ENCODE measurements around the gene SCG2.
"Not testable (repeated sequence)": the region's sequence is repeated elsewhere in the genome, so short reads cannot be mapped to it uniquely, and the experiment has no call there.

The SCG2 gene

GRCh38 chr2:223612501-223612900 is 10.3 kb upstream of the SCG2 start:
- no peak for DNase-seq

DNA sequence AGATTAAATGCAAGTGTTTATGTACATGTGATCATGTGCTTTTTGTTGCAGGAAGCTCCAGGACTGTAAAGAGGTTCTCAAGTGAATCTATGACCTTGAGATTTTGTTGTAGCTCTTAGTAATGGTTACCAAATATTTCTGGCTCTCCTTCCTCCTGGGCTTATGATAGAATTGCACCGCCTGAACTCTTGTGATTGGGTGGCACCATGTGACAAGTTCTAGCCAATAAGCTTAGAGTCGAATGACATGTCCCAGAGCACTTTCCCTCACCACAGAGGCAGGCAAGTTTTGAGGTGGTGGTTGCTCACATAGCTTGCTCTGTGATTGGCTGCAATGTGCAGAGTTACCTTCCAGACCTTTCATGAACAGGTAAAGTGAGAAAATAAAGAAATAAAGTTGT is 8.9 kb upstream of the SCG2 start:
- no peak for DNase-seq

DNA sequence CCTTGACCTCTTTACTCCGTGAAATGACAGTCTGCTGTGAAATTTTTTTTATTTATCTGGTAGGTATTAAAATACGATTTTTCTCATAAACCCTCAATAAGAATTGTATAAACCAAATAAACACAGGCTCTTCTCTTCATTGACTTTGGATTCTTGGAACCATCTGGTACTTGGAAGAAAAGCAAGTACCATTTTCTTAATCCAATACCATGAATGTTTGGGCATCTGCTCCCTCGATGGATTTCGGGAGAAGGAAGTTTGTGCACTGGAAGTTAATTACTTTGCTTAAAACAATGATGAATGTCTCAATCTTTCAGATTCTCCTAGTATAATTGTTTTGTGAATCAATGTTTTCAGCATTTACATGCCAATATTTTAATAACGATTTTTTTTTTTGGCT is 5.3 kb upstream of the SCG2 start:
- DNase-seq, result no peak

DNA sequence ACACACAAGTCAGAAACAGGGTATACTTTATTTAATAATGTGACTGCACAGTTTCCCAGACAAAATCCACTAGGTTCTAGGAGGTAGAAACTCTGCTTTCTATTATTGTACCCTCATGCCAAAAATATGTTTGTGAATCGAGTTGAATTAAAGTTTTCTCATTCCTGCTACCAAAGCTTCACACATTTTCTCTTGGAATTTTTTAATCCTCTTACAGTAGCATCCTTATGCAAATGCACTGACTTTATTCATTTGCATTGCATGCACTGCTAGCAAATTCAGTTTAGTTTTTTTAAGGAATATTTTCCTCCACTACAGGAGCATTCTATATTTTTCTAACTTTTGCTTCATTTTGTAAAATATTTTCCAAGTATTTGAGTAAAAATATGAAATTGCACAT is 4.8 kb upstream of the SCG2 start:
- DNase-seq, result no peak

DNA sequence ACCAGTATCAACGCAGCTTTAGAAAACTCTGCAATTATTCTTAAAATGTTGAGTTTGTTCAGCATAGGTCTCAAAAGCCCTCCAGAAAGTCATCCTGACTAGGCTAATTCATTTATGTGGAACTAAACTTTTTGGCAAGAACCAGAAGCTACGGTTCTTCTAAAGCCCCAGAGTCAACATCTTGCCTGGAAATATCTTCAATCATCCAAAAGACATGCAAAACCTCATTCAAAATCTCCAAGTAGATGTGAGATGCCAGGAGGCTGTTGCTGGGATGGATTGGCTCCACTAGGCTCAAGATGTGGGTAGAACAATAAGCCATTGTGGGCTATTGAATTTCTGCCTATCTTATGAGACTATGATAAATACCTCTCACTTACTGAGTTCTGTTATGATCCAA is 2.1 kb upstream of the SCG2 start:
- DNase-seq, result no peak

DNA sequence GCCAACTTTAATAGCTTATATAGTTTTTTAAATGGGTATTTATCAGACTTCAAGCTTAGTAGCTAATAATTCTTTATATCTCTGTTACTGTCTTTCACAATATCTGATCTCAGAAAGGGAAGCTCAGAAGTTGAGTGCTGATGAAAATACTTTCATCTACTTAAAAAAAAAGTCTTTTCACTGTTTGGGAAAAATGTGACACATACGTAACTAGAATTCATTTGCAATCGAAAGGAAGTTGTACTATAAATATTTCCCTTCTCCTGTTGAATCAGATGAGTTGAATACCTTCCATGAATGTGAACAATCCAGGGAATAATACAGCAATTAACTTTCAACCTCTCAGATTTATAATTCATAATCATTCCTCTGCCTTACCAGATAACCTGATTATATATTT is 811 bp upstream of the SCG2 start:
- no peak for DNase-seq

DNA sequence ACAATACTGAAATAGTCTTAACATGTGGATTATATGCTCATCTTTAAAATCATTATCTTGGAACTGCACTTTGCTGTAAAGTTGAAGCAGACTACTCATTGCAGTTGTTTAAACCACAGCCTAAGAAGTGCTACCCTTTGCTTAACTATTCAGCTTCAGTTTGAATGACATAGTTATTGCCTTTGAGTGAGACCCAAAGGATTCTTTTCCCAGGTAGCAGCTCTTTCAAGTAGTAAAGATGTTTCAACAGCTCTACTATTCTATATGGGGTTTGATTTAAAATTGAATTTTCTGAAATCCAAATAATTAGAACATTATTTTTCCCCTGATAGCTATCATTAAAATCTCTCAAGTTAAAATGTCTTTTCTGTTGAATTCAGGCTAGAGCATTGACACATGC is 1.1 kb downstream of the SCG2 start:
- DNase-seq, result no peak

- DNase-seq, result no peak
Measured at GRCh38 chr2:223599640-223600380, 2.4 kb downstream of the SCG2 start.

DNA sequence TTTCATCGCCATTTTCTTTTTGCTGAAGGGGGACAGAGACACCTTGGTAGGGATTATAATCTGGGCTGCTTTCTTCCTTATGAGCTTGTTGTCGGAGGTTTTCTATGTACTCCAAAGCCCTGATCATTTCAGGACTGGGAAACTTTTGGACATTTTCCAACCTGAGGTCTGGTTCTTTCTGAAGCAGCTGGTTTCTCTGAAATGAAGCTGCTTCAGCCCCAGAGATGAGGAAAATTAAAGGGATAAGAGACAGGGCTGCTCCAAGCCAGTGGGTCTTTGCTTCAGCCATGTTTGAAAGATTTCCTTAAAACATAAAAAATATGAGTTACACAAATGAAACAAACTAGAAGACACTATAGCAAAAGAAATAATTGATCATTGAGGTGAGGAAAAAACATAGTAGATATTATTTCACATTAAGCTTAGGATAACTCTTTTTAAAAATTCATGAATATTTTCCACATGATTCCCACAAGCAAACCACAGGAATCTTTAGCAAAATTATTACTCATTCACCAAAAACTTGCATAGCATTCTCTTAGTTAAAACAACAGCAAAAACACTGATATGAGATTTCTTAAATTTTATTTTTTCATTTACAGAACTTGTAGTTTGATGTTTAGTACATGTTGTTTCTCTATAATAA is 3.0 kb downstream of the SCG2 start:
- no peak for DNase-seq

- DNase-seq, result no peak
Measured at GRCh38 chr2:223597076-223597475, 5.1 kb downstream of the SCG2 start.

DNA sequence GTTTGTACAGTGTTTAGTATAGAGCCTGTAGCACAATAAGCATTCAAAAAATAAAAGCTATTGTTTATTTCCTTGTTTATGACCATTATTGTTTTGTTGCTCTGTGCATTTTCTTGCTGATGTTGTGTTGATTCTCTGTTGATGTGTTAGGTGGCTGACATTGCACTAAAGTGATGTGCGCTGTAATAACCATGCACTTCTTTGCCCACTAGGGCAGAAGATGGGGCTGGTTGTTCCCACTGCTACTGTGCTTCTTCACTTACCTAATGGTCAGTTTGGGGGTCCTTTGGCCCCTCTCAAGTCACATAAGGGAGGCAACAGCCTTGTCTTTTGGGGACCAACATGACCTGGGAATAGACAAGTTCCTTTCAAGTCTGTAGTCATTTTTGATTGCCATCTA is 6.0 kb downstream of the SCG2 start:
- DNase-seq, result no peak

- no peak for DNase-seq
Measured at GRCh38 chr2:223594831-223595230, 7.3 kb downstream of the SCG2 start.

DNA sequence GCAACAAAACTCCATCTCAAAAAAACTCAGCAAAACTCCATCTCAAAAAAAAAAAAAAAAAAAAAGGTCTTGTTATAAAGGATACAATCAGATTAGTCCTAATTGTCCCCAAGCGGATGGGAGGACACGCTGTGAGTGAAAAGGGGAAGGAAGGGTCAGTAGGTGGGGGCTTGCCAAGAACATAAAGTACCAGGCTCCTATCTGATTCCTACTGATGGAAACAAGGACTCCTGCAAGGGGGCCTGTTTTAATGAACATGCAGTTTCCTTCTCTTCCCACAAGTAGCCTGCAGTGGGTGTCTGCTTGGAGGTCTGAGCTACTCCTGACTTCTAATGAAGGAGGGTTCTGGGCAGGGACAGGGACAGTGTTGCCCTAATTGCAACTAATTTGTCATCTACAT is 7.9 kb downstream of the SCG2 start:
- no peak for DNase-seq

DNA sequence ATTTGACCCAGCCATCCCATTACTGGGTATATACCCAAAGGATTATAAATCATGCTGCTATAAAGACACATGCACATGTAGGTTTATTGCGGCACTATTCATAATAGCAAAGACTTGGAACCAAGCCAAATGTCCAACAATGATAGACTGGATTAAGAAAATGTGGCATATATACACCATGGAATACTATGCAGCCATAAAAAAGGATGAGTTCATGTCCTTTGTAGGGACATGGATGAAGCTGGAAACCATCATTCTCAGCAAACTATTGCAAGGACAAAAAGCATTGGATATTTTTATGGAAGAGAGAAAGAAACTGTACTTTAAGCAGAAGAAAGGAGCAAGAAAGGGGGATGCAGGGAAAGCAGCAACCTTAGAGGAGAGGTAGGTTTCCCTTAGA is 9.5 kb downstream of the SCG2 start:
- not testable (repeated sequence) for DNase-seq

DNA sequence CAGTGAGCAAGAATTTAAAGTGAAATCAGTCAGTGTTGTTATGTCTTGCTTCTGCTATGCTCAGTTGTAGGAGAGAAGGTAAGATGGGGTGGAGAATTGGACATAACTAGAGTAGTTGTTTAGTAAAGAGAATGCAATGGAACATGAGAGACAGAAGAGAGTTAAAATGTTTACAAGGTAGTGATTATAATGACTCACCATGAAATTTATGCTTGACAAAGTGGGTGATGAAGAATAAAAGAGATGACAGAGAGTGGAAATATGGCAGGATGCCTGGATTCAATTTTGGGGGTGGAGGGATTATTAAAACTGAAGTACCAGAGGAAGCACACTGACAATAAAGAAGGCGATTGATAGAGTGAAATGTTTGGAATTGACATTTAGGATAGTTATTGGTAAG is 10.6 kb downstream of the SCG2 start:
- no peak for DNase-seq

DNA sequence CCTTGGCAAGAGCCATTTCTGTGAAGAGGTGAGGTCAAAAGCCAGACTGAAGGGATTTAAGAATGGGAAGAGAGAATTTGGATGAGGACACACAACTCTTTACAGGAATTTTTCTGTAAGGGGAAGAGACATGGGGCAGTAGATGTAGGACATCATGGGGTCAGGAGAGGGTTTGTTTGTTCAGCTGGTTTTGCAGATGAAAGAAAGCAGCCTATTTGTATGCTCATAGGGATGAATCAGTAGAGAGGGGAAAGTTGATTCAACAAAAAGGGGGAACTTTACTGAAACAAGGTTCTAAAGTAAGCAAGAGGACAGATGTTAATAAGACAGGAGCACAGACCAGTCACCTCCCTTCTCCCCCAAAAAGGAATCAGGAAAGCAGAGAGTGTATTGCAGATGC is 11.2 kb downstream of the SCG2 start:
- DNase-seq, result no peak

DNA sequence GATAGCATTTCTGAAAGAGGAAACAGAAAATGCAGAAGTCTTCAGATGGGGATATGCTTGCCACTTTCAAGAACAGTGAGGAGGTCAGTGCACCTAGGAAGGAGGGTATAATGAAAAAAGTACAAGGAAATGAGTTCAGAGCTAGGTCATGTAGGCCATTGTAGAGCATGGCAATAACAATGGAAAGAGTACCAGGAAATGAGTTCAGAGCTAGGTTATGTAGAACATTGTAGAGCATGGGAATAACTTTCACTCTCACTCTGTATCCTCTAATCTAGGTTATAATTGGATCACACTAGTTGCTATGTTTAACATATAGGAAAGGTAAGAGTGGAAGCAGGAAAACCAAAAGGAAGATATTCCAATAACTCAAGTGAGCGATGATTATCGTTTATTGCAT is 12.3 kb downstream of the SCG2 start:
- DNase-seq, result no peak

- no peak for DNase-seq
Measured at GRCh38 chr2:223588251-223588650, 13.9 kb downstream of the SCG2 start.

- no peak for DNase-seq
Measured at GRCh38 chr2:223587301-223587700, 14.9 kb downstream of the SCG2 start.

DNA sequence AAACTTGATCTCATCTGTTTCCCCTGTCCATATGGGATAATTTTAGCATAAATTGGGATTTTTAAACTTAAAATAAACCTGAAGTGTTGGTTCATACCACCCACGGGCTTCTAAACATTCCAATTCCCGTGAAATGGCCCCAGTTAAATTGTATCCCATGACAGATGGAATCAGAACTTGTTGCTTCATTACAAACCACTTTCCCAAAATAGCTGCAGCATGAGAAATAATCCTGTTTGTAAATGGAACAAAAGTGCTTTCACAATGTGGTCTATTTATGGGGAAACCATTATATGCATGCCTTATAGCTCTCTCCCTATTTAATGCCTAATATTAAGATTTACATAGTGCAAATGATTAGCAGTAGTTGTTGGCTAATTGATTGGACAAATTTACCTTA is 15.9 kb downstream of the SCG2 start:
- DNase-seq, result no peak

DNA sequence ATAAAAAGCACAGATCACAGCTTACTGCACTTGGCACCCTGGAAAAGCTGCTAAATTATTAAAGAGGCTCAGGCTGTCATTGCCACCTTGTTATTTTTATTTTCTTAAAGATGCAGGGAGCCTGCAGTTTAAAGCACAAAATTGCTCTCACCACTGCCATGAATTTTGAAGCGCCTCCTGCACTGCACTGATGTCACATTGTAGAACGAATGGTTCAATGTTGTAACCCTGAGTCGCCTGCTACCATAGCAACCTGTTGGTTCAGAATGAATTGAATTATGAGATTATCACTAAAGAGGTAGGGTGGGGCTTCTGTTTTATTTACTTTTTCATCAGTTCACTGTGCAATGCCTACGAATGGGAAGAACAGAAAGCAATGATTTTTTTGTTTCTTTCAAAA is 16.5 kb downstream of the SCG2 start:
- DNase-seq, result no peak

DNA sequence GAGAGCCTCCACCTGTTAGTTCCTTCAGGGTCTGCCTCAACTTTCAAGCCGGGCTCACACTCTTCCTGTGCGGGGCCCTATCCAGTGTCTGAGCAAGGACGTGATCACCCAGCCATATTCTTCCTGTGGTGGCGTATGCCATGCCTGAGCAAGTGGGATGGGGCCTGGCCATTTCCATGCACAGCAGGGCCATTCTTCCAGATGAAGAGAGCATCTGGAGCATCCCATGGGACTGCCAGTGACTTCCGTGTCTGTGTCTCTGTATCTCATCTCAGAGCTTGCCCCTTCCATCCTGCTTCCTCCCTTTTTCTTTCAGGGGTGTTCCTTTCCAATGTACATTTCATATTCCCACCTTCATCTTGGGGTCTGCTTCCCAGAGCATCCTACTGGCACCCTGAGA is 20.2 kb downstream of the SCG2 start:
- DNase-seq, result no peak

- DNase-seq, result peak; percentile 54
Measured at GRCh38 chr2:223580951-223581350, 21.2 kb downstream of the SCG2 start.

DNA sequence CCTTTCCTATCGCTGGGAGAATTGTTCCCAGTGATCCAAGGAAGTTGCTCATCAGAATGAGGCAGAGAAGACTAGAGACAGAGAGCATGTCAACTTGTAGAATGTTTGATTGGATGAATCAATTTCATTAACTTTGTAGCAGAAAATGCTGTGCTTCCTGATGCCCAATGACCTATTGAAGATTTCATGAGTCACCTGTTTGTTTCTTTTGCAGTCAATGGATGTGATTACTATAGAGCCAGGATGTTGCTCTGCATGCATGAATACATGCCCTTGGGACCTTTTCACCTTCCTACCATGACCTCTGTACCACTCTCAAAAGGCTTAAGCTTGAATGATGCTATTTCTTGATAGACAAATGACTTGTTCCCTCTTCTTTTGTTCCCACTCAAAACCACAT is 23.3 kb downstream of the SCG2 start:
- no peak for DNase-seq

DNA sequence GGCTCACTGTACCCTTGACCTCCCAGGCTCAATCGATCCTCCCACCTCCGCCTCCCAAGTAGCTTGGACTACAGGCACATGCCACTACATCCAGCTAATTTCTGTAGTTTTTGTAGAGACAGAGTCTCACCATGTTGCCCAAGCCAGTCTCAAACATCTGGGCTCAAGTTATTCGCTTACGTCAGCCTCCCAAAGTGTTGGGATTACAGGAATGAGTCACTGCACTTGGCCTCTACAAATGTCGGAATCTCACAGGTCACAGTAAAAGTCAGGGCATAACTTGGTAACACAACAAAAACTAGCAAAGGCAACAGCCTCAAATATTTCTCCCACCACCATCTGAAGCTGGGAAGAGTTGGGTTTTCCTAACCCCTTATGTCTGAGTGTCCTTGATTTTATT is 25.3 kb downstream of the SCG2 start:
- no peak for DNase-seq

All from midbrain (tissue), 1 donor.